Hematopoietic multipotent progenitor cell treated with erythropoietin and hydrocortisone succinate and interleukin-3 and kit ligand, for 15 days (in vitro differentiated cells): Measurements from ENCODE around the gene DRGX.

Experiments
- DNase-seq: peaks from one replicate; pipeline ENCODE4 v3.0.0-alpha.2; 2015; ENCODE audit warnings: low spot score

DRGX gene

GRCh38 chr10:49338604-49339003 lies 57.3 kb downstream of the DRGX start:
- no peak for DNase-seq

DNA sequence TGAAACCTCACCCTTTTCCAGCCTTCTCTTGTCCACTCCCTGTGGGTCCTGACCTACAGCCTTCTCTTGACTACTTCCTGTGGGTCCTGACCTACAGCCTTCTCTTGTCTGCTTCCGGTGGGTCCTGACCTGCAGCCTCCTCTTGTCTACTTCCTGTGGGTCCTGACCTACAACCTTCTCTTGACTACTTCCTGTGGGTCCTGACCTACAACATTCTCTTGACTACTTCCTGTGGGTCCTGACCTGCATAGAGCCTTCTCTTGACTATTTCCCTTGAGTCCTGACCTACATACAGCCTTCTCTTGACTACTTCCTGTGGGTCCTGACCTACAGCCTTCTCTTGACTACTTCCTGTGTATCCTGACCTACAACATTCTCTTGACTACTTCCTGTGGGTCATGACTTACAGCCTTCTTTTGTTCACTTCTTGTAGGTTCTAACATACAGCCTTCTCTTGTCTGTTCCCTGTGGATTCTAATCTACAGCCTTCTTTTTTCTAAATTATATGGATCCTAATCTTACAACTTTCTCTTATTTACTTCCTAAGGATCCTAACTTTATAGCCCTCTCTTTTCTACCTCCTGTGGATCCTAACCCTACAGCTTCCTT lies 60.4 kb downstream of the DRGX start:
- DNase-seq: no peak

DNA sequence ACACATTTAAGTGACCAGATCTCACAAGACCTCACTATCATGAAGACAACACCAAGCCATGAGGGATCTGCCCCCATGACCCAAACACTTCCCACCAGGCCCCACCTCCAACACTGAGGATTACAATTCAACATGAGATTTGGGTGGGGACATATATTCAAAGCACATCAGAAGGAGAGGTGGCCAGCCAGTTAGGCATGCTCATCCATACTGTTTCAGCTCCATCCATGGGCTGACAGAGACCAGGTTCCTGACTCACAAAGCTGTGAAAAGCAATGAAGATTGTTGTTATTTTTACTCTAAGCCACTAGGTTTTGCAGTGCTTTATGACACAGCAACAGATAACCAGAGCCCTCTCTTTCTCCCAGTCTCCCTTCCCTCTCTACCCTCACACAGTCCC lies 60.9 kb downstream of the DRGX start:
- DNase-seq: no peak

GRCh38 chr10:49333192-49333591 lies 62.7 kb downstream of the DRGX start:
- no peak for DNase-seq

- no peak for DNase-seq
Measured at GRCh38 chr10:49332768-49333167, 63.1 kb downstream of the DRGX start.

GRCh38 chr10:49332333-49332732 lies 63.6 kb downstream of the DRGX start:
- no peak for DNase-seq

DNA sequence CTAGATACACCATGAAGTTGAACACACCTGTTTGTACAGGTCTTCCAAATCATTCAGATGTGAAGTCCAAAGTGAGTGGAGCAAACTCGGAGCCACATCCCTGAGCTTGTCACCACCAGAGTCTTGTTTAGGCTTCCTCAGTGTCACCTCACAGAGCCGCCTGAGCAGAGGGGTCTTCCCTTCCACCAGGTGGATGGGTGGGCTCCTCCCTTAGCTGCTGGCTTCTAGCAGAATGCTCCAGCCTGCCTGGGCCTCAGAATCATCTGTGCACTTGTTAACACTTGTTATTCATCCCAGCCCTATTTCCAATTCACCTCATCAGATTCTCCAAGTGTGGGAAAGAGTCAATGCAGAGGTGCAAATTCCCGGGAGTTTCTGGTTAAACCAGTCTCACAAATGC lies 64.5 kb downstream of the DRGX start:
- no peak for DNase-seq

GRCh38 chr10:49330127-49330665 lies 65.7 kb downstream of the DRGX start:
- no peak for DNase-seq

DNA sequence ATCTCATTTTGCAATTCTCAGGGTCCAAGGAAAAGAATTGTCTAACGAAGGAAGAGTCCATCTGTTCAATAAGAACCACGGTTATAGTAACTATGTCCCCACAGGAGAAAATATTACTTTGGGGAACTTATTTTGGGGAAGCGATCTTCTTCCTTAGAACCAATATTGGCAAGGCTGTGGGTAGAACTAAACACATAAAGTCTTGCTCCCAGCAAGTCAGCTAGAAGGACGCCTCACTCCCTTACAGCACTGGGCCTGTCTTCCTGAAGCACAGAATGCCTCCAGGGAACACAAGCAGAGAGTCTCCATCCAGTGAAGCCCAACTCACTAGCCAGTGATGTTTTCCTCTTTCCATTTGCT lies 66.8 kb downstream of the DRGX start:
- DNase-seq: no peak

- no peak for DNase-seq
Measured at GRCh38 chr10:49328401-49329145, 67.3 kb downstream of the DRGX start.

GRCh38 chr10:49327036-49327813 lies 68.7 kb downstream of the DRGX start:
- DNase-seq: no peak

- DNase-seq: no peak
Measured at GRCh38 chr10:49325916-49326783, 69.7 kb downstream of the DRGX start.

GRCh38 chr10:49325131-49325915 lies 70.6 kb downstream of the DRGX start:
- DNase-seq: no peak

GRCh38 chr10:49324711-49325110 lies 71.2 kb downstream of the DRGX start:
- no peak for DNase-seq

- no peak for DNase-seq
Measured at GRCh38 chr10:49323896-49324270, 72.0 kb downstream of the DRGX start.

DNA sequence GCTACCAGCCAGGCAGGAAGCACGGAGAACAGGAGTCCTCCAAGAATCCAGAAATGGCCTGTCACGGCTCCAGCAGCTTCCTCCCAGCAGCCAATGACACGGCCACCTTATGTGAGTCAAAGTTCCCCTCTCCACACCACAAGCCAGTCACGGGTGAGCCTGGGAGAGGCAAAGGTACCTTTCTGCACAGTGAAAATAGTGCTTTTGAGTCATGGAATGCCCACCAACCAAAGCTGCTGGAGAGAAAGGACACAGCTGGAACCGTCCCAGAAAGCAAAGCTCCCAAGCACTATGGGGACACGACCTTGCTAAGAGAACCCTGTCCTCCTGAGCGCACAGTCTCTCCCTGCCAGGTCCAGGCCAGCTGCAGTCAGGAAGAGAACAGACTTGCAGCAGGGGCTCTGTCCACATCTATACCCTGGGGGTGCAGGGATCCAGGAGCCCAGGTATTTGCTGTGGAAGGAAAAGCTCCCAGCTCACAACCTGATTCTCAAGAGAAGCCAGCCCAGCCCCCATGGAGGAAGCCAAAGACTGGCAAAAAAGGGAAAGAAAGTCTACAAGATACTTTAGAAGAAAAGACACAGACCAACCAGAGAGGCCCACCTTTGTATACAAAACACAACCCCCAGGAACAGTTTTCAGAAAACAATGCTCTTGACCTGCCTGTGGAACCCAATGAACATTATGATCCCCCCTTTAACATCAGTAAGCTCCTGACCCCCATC lies 72.6 kb downstream of the DRGX start:
- no peak for DNase-seq

- no peak for DNase-seq
Measured at GRCh38 chr10:49322371-49323170, 73.3 kb downstream of the DRGX start.

DNA sequence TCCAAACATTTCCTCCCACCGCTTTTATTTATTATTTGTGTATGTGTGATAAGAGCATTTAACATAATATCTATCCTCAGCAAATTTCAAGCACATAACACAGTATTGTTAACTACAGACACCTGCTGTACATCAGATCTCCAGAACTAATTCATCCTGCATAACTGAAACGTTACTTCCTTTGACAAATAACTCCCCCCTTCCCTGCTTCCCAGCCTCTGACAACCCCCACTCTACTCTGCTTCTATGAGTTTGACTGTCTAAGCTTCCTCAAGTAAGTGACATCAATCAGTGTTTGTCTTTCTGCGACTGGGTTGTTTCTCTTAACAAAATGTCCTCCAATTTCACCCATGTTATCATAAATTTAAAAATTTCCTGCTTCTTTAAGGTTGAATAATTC lies 74.9 kb downstream of the DRGX start:
- DNase-seq: no peak

DNA sequence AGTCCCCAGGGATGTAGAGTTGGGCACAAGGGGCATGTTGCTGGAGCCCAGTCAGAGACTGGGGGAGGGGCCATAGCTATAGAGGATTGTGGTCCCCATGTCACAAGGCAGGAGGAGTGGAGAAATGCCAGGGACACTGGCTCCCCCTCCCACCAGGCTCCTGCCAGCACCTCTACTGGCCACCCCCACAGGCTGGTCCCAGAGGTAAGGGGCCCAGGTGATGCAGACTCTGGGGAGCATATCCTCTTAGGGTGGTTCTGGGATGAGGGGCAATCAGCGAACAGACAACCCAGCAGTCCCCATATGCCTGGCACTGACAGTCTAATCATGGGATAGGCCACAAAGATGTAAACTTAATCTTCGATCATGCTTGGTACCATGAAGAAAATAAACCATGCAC lies 75.7 kb downstream of the DRGX start:
- DNase-seq: no peak

GRCh38 chr10:49319206-49319605 lies 76.7 kb downstream of the DRGX start:
- DNase-seq: no peak
